ENCODE data around the gene KHDC3L. TPM values are rescaled to one million over a fixed set of nuclear protein-coding genes. Genes with fewer than 3 reads are reported as not detected.

Gene KHDC3L
- total and polyA plus RNA-seq, 10 of the 15 experiments (the other 5 are each of a cell fraction or from before 2014, with no cell fraction given), result not detected

DNA sequence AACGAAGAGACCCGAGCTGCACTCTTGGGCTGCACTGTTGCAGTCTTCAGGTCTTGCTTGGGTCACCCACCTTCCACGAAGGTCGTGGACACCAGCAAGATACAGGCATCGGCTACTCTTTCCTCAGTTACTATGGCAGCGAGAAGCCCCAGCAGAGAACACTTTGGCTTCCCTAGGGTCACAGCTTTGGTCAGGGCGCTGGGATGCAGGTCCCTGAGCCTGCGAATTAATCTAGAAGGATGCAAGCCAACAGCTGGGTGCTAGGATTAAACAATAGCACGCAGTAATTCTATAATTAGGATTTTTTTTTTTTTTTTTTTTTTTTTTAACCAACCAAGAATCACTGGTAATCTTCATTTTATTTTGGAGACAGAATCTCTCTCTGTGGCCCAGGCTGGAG, 2.1 kb downstream of the KHDC3L start:
- no peak for TF ChIP-seq FOS (IDR thresholded peaks at IDR 0.05; ENCODE audit: borderline replicate concordance, extremely low read depth, insufficient read length)
- no peak for TF ChIP-seq NFIC (IDR thresholded peaks at IDR 0.05; ENCODE audit: low read depth, low read length)
- TF ChIP-seq, protein P1, sequence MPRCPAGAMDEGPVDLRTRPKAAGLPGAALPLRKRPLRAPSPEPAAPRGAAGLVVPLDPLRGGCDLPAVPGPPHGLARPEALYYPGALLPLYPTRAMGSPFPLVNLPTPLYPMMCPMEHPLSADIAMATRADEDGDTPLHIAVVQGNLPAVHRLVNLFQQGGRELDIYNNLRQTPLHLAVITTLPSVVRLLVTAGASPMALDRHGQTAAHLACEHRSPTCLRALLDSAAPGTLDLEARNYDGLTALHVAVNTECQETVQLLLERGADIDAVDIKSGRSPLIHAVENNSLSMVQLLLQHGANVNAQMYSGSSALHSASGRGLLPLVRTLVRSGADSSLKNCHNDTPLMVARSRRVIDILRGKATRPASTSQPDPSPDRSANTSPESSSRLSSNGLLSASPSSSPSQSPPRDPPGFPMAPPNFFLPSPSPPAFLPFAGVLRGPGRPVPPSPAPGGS (IDR thresholded peaks at IDR 0.05; ENCODE audit: borderline replicate concordance, insufficient read depth, low read depth, low read length, poor library complexity, severe bottlenecking), result no peak
- no peak for TF ChIP-seq ETV6 (conservative IDR thresholded peaks at IDR 0.05 in 1 of 2, IDR thresholded peaks at IDR 0.05 in 1 of 2; ENCODE audit: borderline replicate concordance in 1 of 2, low read depth in 1 of 2)
- no peak for TF ChIP-seq CBX3 (IDR thresholded peaks at IDR 0.05; ENCODE audit: borderline replicate concordance, low read depth)
- TF ChIP-seq RB1 (IDR thresholded peaks at IDR 0.05; ENCODE audit: borderline replicate concordance), result no peak
- no peak for TF ChIP-seq ESRRA (IDR thresholded peaks at IDR 0.05; ENCODE audit: low read length)
- TF ChIP-seq, protein P2, sequence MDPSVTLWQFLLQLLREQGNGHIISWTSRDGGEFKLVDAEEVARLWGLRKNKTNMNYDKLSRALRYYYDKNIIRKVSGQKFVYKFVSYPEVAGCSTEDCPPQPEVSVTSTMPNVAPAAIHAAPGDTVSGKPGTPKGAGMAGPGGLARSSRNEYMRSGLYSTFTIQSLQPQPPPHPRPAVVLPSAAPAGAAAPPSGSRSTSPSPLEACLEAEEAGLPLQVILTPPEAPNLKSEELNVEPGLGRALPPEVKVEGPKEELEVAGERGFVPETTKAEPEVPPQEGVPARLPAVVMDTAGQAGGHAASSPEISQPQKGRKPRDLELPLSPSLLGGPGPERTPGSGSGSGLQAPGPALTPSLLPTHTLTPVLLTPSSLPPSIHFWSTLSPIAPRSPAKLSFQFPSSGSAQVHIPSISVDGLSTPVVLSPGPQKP (IDR thresholded peaks at IDR 0.05; ENCODE audit: low read depth, low read length), result no peak
- TF ChIP-seq, protein P3, sequence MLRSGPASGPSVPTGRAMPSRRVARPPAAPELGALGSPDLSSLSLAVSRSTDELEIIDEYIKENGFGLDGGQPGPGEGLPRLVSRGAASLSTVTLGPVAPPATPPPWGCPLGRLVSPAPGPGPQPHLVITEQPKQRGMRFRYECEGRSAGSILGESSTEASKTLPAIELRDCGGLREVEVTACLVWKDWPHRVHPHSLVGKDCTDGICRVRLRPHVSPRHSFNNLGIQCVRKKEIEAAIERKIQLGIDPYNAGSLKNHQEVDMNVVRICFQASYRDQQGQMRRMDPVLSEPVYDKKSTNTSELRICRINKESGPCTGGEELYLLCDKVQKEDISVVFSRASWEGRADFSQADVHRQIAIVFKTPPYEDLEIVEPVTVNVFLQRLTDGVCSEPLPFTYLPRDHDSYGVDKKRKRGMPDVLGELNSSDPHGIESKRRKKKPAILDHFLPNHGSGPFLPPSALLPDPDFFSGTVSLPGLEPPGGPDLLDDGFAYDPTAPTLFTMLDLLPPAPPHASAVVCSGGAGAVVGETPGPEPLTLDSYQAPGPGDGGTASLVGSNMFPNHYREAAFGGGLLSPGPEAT (IDR thresholded peaks at IDR 0.05; ENCODE audit: low read depth), result no peak
- TF ChIP-seq ASH2L (IDR thresholded peaks at IDR 0.05; ENCODE audit: borderline replicate concordance, low read depth), result no peak
- no peak for TF ChIP-seq SP1 (IDR thresholded peaks at IDR 0.05; ENCODE audit: low read depth, low read length)
- TF ChIP-seq, protein P4, sequence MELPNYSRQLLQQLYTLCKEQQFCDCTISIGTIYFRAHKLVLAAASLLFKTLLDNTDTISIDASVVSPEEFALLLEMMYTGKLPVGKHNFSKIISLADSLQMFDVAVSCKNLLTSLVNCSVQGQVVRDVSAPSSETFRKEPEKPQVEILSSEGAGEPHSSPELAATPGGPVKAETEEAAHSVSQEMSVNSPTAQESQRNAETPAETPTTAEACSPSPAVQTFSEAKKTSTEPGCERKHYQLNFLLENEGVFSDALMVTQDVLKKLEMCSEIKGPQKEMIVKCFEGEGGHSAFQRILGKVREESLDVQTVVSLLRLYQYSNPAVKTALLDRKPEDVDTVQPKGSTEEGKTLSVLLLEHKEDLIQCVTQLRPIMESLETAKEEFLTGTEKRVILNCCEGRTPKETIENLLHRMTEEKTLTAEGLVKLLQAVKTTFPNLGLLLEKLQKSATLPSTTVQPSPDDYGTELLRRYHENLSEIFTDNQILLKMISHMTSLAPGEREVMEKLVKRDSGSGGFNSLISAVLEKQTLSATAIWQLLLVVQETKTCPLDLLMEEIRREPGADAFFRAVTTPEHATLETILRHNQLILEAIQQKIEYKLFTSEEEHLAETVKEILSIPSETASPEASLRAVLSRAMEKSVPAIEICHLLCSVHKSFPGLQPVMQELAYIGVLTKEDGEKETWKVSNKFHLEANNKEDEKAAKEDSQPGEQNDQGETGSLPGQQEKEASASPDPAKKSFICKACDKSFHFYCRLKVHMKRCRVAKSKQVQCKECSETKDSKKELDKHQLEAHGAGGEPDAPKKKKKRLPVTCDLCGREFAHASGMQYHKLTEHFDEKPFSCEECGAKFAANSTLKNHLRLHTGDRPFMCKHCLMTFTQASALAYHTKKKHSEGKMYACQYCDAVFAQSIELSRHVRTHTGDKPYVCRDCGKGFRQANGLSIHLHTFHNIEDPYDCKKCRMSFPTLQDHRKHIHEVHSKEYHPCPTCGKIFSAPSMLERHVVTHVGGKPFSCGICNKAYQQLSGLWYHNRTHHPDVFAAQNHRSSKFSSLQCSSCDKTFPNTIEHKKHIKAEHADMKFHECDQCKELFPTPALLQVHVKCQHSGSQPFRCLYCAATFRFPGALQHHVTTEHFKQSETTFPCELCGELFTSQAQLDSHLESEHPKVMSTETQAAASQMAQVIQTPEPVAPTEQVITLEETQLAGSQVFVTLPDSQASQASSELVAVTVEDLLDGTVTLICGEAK (IDR thresholded peaks at IDR 0.05; ENCODE audit: borderline replicate concordance), result no peak
- no peak for TF ChIP-seq ZBED1 (IDR thresholded peaks at IDR 0.05; ENCODE audit: borderline replicate concordance)
- DNase-seq (ENCODE audit: low read depth, low spot score), result no peak
- intact Hi-C loops (cut with micrococcal nuclease; ENCODE audit: unreplicated experiment) (no loop called here), in situ Hi-C loops (cut with MboI) (no loop called here)
- Histone ChIP-seq H3K4me2 (ENCODE audit: control insufficient read depth, insufficient read depth) (no peak overlapping the region), H3K9ac (ENCODE audit: control insufficient read depth, insufficient read depth, low read length) (no peak overlapping the region), H3K4me3 (no peak overlapping the region), H2AFZ (ENCODE audit: control insufficient read depth, low read depth, low read length) (no peak overlapping the region), H4K20me1 (ENCODE audit: control insufficient read depth, insufficient read depth) (no peaks in the 10 kb centered on the region), H3K36me3 (ENCODE audit: control insufficient read depth in 2 of 2, insufficient read depth in 2 of 2, low read length in 1 of 2) (no peaks in the 10 kb centered on the region), H3K27me3 (replicated peaks in 1 of 2; ENCODE audit: control insufficient read depth in 2 of 2, insufficient read depth in 2 of 2, low read length in 1 of 2) (0 out of 4 replicates have a peak, but pooled peaks cover 0 to 3% of the 10 kb centered on the region in 2 experiments), H3K27ac (ENCODE audit: control insufficient read depth, insufficient read depth) (no peak overlapping the region), H3K79me2 (ENCODE audit: control insufficient read depth, insufficient read depth, low read length) (no peaks in the 10 kb centered on the region), H3K4me1 (ENCODE audit: control insufficient read depth, insufficient read depth, low read length) (no peaks in the 10 kb centered on the region), H3K9me3 (replicated peaks; ENCODE audit: control insufficient read depth, insufficient read depth, low read length) (no peaks in the 10 kb centered on the region)
- ChIA-PET CTCF (interaction anchor here (0.7 kb wide), 1 partner anchor 34 kb away, joined by 3 read pairs; no protein-coding TSS in a partner anchor), POLR2A (no interaction called here), RAD21 (ENCODE audit: unreplicated experiment) (no interaction called here), SMC1A (ENCODE audit: uncharacterized antibody, unreplicated experiment) (no interaction called here)
- no TSS peak for BruUV-seq (replicated peaks)
- no peak for FAIRE-seq
- 55% methylated on average over 9 of the region's 9 CpGs for WGBS (ENCODE audit: insufficient coverage, insufficient replicate concordance, low lambda C conversion rate, missing lambda C conversion rate)
- no peak for ATAC-seq

Data from GM12878 (cell line).